ENCODE data around the gene GARIN1A. TPM values are rescaled to one million over a fixed set of nuclear protein-coding genes. Genes with fewer than 3 reads are reported as not detected.

Gene GARIN1A
- total RNA-seq, 3 donors from 2014 or later: 0.96 to 3.4 (median 2.9) TPM

GRCh38 chr7:128694738-128695137, 22.6 kb downstream of the GARIN1A start:
- intact Hi-C loops (cut with DNase I; ENCODE audit: low total_unique reads): no loop called here
- H3K36me3 ChIP-seq: no peaks in the 10 kb centered on the region
- H3K4me3 ChIP-seq: no peak overlapping the region
- no peaks in the 10 kb centered on the region for H3K9me3 ChIP-seq
- TF ChIP-seq POLR2AphosphoS5 (IDR thresholded peaks at IDR 0.05) (no peak), CTCF (IDR thresholded peaks at IDR 0.05) (no peak), POLR2A (IDR thresholded peaks at IDR 0.05) (no peak)
- no peak for DNase-seq (ENCODE audit: low spot score in 2 of 2)
- peaks cover 3 to 31% of the 10 kb centered on the region in 2 donors for H3K27me3 ChIP-seq
- peaks cover 0 to 4% of the 10 kb centered on the region in 2 donors for H3K4me1 ChIP-seq
- no peak overlapping the region for H3K27ac ChIP-seq

- intact Hi-C loops (cut with DNase I; ENCODE audit: low total_unique reads): no loop called here
- DNase-seq (ENCODE audit: low spot score in 2 of 2): no peak
- Histone ChIP-seq H3K9me3 (no peaks in the 10 kb centered on the region), H3K27ac (no peak overlapping the region), H3K27me3 (peaks cover 3 to 31% of the 10 kb centered on the region in 2 donors), H3K36me3 (no peaks in the 10 kb centered on the region), H3K4me3 (peak overlapping the region; percentile 26 to 47 (median 26)), H3K4me1 (peaks cover 0 to 4% of the 10 kb centered on the region in 2 donors)
- TF ChIP-seq POLR2A (IDR thresholded peaks at IDR 0.05) (no peak), POLR2AphosphoS5 (IDR thresholded peaks at IDR 0.05) (no peak), CTCF (IDR thresholded peaks at IDR 0.05) (no peak)
Observed at GRCh38 chr7:128697302-128697905, 25.3 kb downstream of the GARIN1A start.

GRCh38 chr7:128699196-128699712, 27.2 kb downstream of the GARIN1A start:
- no peak overlapping the region for H3K4me3 ChIP-seq
- no peaks in the 10 kb centered on the region for H3K36me3 ChIP-seq
- TF ChIP-seq POLR2AphosphoS5 (IDR thresholded peaks at IDR 0.05) (no peak), POLR2A (IDR thresholded peaks at IDR 0.05) (no peak), CTCF (IDR thresholded peaks at IDR 0.05) (no peak)
- peaks cover 0 to 4% of the 10 kb centered on the region in 2 donors for H3K4me1 ChIP-seq
- intact Hi-C loops (cut with DNase I; ENCODE audit: low total_unique reads): no loop called here
- no peaks in the 10 kb centered on the region for H3K9me3 ChIP-seq
- DNase-seq (ENCODE audit: low spot score in 2 of 2): no peak
- H3K27ac ChIP-seq: no peak overlapping the region
- peaks cover 3 to 31% of the 10 kb centered on the region in 2 donors for H3K27me3 ChIP-seq

GRCh38 chr7:128699895-128700294, 27.8 kb downstream of the GARIN1A start:
- Histone ChIP-seq H3K9me3 (no peaks in the 10 kb centered on the region), H3K27ac (no peak overlapping the region), H3K4me1 (peaks cover 0 to 4% of the 10 kb centered on the region in 2 donors), H3K36me3 (no peaks in the 10 kb centered on the region), H3K4me3 (no peak overlapping the region), H3K27me3 (peaks cover 3 to 31% of the 10 kb centered on the region in 2 donors)
- intact Hi-C loops (cut with DNase I; ENCODE audit: low total_unique reads): no loop called here
- no peak for DNase-seq (ENCODE audit: low spot score in 2 of 2)
- TF ChIP-seq CTCF (IDR thresholded peaks at IDR 0.05): no peak
- no peak for TF ChIP-seq POLR2A (IDR thresholded peaks at IDR 0.05)
- no peak for TF ChIP-seq POLR2AphosphoS5 (IDR thresholded peaks at IDR 0.05)

- TF ChIP-seq CTCF (IDR thresholded peaks at IDR 0.05): no peak
- no peak for TF ChIP-seq POLR2AphosphoS5 (IDR thresholded peaks at IDR 0.05)
- no peak for TF ChIP-seq POLR2A (IDR thresholded peaks at IDR 0.05)
- no peak for DNase-seq (ENCODE audit: low spot score in 2 of 2)
- Histone ChIP-seq H3K36me3 (no peaks in the 10 kb centered on the region), H3K4me1 (peaks cover 0 to 4% of the 10 kb centered on the region in 2 donors), H3K27ac (no peak overlapping the region), H3K9me3 (no peaks in the 10 kb centered on the region), H3K4me3 (no peak overlapping the region), H3K27me3 (peaks cover 3 to 31% of the 10 kb centered on the region in 2 donors)
- intact Hi-C loops (cut with DNase I; ENCODE audit: low total_unique reads): no loop called here
Observed at GRCh38 chr7:128701062-128701785, 29.1 kb downstream of the GARIN1A start.

Measured in breast epithelium (tissue), 4 donors.